ENCODE results near the gene SLC14A1.

GRCh38 chr18:45688833-45689232 lies 35.1 kb upstream of the SLC14A1 start:
- TF ChIP-seq CTCF (IDR thresholded peaks at IDR 0.05) (no peak), POLR2A (IDR thresholded peaks at IDR 0.05) (no peak), EP300 (IDR thresholded peaks at IDR 0.05) (no peak)

Measured in ovary (tissue), 3 donors.